Neural cell (in vitro differentiated cells): ENCODE results near the gene TAOK2.

Experiments
- EP300 ChIP-seq: fragments of 450-650 bp; conservative IDR thresholded peaks from 2 replicates; pipeline ENCODE4 v1.6.1; 2014; ENCODE audit warnings: antibody characterized with exemption, mild to moderate bottlenecking, moderate library complexity; ENCODE audit not compliant: poor library complexity, severe bottlenecking
- EZH2 ChIP-seq: fragments of 200-600, 300-800 bp; shearing (Covaris generic), sonication (generic); IDR thresholded peaks from 2 replicates; pipeline ENCODE4 v1.6.1; 2014; ENCODE audit warnings: antibody characterized with exemption, low read length, borderline replicate concordance, mild to moderate bottlenecking; ENCODE audit not compliant: insufficient read depth, poor library complexity, severe bottlenecking
- MXI1 ChIP-seq: fragments of 450-650 bp; conservative IDR thresholded peaks from 2 replicates; pipeline ENCODE4 v1.6.1; 2014; ENCODE audit warnings: antibody characterized with exemption, mild to moderate bottlenecking; ENCODE audit not compliant: poor library complexity, severe bottlenecking
- POLR2AphosphoS5 ChIP-seq: IDR thresholded peaks from 2 replicates; pipeline ENCODE4 v1.6.1; 2012
- SMC3 ChIP-seq: fragments of 450-650 bp; conservative IDR thresholded peaks from 2 replicates; pipeline ENCODE4 v1.6.1; 2014; ENCODE audit warnings: antibody characterized with exemption, mild to moderate bottlenecking, moderate library complexity; ENCODE audit not compliant: poor library complexity
- TF ChIP-seq, protein P1 (sequence below): fragments of 450-650 bp; IDR thresholded peaks from 2 replicates; pipeline ENCODE4 v1.5.1; 2014; ENCODE audit warnings: antibody characterized with exemption, mild to moderate bottlenecking, moderate library complexity; ENCODE audit not compliant: poor library complexity, severe bottlenecking

DNA sequence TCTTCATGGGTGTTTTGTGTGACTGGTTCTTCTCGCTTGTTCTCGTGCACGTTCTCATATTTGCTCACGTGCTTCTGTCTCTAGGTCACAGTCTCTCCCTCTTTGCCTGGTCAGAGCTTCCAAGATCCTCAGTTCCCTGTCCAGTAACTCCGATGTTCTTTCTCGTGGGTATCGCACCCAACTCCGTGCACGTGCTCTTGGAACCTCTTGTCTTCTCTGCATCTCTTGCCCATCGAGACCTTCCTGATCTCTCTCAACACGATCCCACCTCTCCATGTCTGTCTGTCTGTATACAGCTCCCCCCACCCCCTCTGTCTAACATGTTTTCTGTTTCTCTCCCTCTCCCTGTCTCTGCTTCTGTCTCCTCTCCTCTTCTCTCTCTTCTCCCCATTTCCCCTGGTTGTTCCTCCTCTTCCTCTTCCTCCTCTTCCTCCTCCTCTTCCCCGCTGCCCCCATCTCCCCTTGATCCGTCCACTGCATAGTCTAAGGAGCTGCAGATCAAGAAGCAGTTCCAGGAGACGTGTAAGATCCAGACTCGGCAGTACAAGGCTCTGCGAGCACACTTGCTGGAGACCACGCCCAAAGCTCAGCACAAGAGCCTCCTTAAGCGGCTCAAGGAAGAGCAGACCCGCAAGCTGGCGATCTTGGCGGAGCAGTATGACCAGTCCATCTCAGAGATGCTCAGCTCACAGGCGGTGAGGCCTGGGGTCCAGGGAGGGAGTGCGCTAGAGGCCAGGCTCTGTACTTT lies 15.6 kb downstream of the TAOK2 start:
- TF ChIP-seq, protein P1, sequence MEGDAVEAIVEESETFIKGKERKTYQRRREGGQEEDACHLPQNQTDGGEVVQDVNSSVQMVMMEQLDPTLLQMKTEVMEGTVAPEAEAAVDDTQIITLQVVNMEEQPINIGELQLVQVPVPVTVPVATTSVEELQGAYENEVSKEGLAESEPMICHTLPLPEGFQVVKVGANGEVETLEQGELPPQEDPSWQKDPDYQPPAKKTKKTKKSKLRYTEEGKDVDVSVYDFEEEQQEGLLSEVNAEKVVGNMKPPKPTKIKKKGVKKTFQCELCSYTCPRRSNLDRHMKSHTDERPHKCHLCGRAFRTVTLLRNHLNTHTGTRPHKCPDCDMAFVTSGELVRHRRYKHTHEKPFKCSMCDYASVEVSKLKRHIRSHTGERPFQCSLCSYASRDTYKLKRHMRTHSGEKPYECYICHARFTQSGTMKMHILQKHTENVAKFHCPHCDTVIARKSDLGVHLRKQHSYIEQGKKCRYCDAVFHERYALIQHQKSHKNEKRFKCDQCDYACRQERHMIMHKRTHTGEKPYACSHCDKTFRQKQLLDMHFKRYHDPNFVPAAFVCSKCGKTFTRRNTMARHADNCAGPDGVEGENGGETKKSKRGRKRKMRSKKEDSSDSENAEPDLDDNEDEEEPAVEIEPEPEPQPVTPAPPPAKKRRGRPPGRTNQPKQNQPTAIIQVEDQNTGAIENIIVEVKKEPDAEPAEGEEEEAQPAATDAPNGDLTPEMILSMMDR, result no peak
- TF ChIP-seq SMC3, result no peak
- TF ChIP-seq EZH2, result no peak
- TF ChIP-seq POLR2AphosphoS5, result no peak
- TF ChIP-seq EP300, result no peak
- TF ChIP-seq MXI1, result no peak
